Mammary epithelial cell (primary cell): ENCODE measurements around the gene PTPRG.

ENCODE experiments used
- EZH2 ChIP-seq: IDR thresholded peaks from 2 replicates; pipeline ENCODE4 v1.6.1; 2012; ENCODE audit warnings: low read length, inconsistent platforms, borderline replicate concordance
- TF ChIP-seq, protein P1 (sequence below), 2 donors: IDR thresholded peaks in 1 of 2; conservative IDR thresholded peaks in 1 of 2; 2 replicates each; pipeline ENCODE4 v1.5.1; 2011 to 2012; ENCODE audit warnings: inconsistent platforms in 2 of 2, low read length in 2 of 2, mild to moderate bottlenecking in 2 of 2, control low read depth in 1 of 2, low read depth in 1 of 2; ENCODE audit not compliant: insufficient read depth in 1 of 2; ENCODE audit errors: extremely low read depth in 1 of 2

GRCh38 chr3:62281726-62282125 lies 720.4 kb downstream of the PTPRG start:
- no peak for TF ChIP-seq EZH2
- TF ChIP-seq, protein P1, sequence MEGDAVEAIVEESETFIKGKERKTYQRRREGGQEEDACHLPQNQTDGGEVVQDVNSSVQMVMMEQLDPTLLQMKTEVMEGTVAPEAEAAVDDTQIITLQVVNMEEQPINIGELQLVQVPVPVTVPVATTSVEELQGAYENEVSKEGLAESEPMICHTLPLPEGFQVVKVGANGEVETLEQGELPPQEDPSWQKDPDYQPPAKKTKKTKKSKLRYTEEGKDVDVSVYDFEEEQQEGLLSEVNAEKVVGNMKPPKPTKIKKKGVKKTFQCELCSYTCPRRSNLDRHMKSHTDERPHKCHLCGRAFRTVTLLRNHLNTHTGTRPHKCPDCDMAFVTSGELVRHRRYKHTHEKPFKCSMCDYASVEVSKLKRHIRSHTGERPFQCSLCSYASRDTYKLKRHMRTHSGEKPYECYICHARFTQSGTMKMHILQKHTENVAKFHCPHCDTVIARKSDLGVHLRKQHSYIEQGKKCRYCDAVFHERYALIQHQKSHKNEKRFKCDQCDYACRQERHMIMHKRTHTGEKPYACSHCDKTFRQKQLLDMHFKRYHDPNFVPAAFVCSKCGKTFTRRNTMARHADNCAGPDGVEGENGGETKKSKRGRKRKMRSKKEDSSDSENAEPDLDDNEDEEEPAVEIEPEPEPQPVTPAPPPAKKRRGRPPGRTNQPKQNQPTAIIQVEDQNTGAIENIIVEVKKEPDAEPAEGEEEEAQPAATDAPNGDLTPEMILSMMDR (conservative IDR thresholded peaks at IDR 0.05 in 1 of 2, IDR thresholded peaks at IDR 0.05 in 1 of 2; ENCODE audit: extremely low read depth in 1 of 2, insufficient read depth in 1 of 2, low read depth in 1 of 2, low read length in 2 of 2) = no peak
